ENCODE measurements around the gene ARRDC4. TPM values are rescaled to one million over a fixed set of nuclear protein-coding genes. Genes with fewer than 3 reads are reported as not detected.

The ARRDC4 gene
- total RNA-seq, result 1.1 TPM in 2 replicates
- 3.2 TPM for total RNA-seq (2013)
- 6.7 and 13.1 TPM in 2 replicates for polyA plus RNA-seq
- 7.9 and 10.6 TPM in 2 replicates for polyA minus RNA-seq

GRCh38 chr15:97960364-97961066 is at the start of gene ARRDC4:
Gene ARRDC4, plus strand, starts transcription at chr15:97960703. Its CDS starts 159 bp downstream, at chr15:97960862.
- TF ChIP-seq CTCF (IDR thresholded peaks at IDR 0.05) (no peak), EZH2 (IDR thresholded peaks at IDR 0.05; ENCODE audit: borderline replicate concordance, insufficient read depth, low read depth, low read length, poor library complexity, severe bottlenecking) (no peak)
- Mint-ChIP-seq H3K9me3 (ENCODE audit: insufficient read depth) (peaks cover 6% of the 10 kb centered on the region), H3K27me3 (peaks cover 3% of the 10 kb centered on the region), H3K4me3 (peak within 1 kb of the TSS; percentile 93), H3K27ac (peak within 1 kb of the TSS; percentile 97), H3K4me1 (peaks cover 27% of the 10 kb centered on the region)
- ChIA-PET CTCF (no interaction called here), POLR2A (no interaction called here)
- 3% methylated on average over 69 of the region's 69 CpGs for WGBS (ENCODE audit: insufficient coverage)
- H4K20me1 ChIP-seq (ENCODE audit: control insufficient read depth, insufficient read depth, low read length, poor library complexity, severe bottlenecking), result no peaks in the 10 kb centered on the region
- ATAC-seq (ENCODE audit: low read depth) (peak; percentile 92), DNase-seq (peak; percentile 98)
- peak within 1 kb of the TSS; percentile 79 for H2AFZ ChIP-seq (ENCODE audit: insufficient read depth, low read depth, low read length, poor library complexity, severe bottlenecking)
- H3K4me2 ChIP-seq (replicated peaks; ENCODE audit: low read depth, low read length, poor library complexity, severe bottlenecking), result peak within 1 kb of the TSS; percentile 90
- H3K79me2 ChIP-seq (ENCODE audit: control insufficient read depth, insufficient read depth, low read length), result peaks cover 5% of the 10 kb centered on the region
- no peaks in the 10 kb centered on the region for H3K36me3 ChIP-seq (replicated peaks in 1 of 2; ENCODE audit: control extremely low read depth in 1 of 2, control insufficient read depth in 1 of 2, extremely low read depth in 1 of 2, insufficient read depth in 2 of 2, low read length in 1 of 2)
- H3K9me3 ChIP-seq (ENCODE audit: control extremely low read depth in 1 of 3, control insufficient read depth in 2 of 3, insufficient read depth in 1 of 3, low read length in 2 of 3), result peaks cover 0 to 4% (median 0%) of the 10 kb centered on the region in 3 donors
- intact Hi-C loops (cut with micrococcal nuclease), result no loop called here
- H3K4me3 ChIP-seq (ENCODE audit: control extremely low read depth in 1 of 5, extremely low read depth in 1 of 5, insufficient read depth in 1 of 5, low read depth in 2 of 5, low read length in 4 of 5), result peak within 1 kb of the TSS; percentile 49 to 68 (median 61)
- peak within 1 kb of the TSS; percentile 72 for H3K9ac ChIP-seq (ENCODE audit: low read length)
- H3K27ac ChIP-seq (ENCODE audit: low read length in 2 of 2), result peak within 1 kb of the TSS; percentile 83 to 86
- no peaks in the 10 kb centered on the region for H3K27me3 ChIP-seq (replicated peaks in 1 of 4; ENCODE audit: control extremely low read depth in 1 of 4, control insufficient read depth in 3 of 4, insufficient read depth in 4 of 4, low read length in 3 of 4)
- peaks cover 12 to 14% of the 10 kb centered on the region in 2 donors for H3K4me1 ChIP-seq (ENCODE audit: control insufficient read depth in 2 of 2, insufficient read depth in 2 of 2, low read length in 2 of 2)

GRCh38 chr15:97914711-97915110 is 45.8 kb upstream of the ARRDC4 start:
- Histone ChIP-seq H3K4me1 (ENCODE audit: control insufficient read depth in 2 of 2, insufficient read depth in 2 of 2, low read length in 2 of 2) (no peaks in the 10 kb centered on the region), H3K27ac (ENCODE audit: low read length in 2 of 2) (no peak overlapping the region), H3K9me3 (ENCODE audit: control extremely low read depth in 1 of 3, control insufficient read depth in 2 of 3, insufficient read depth in 1 of 3, low read length in 2 of 3) (no peaks in the 10 kb centered on the region), H3K4me2 (replicated peaks; ENCODE audit: low read depth, low read length, poor library complexity, severe bottlenecking) (no peak overlapping the region), H3K27me3 (replicated peaks in 1 of 4; ENCODE audit: control extremely low read depth in 1 of 4, control insufficient read depth in 3 of 4, insufficient read depth in 4 of 4, low read length in 3 of 4) (no peaks in the 10 kb centered on the region), H3K9ac (ENCODE audit: low read length) (no peak overlapping the region), H3K36me3 (replicated peaks in 1 of 2; ENCODE audit: control extremely low read depth in 1 of 2, control insufficient read depth in 1 of 2, extremely low read depth in 1 of 2, insufficient read depth in 2 of 2, low read length in 1 of 2) (no peaks in the 10 kb centered on the region), H3K4me3 (ENCODE audit: control extremely low read depth in 1 of 5, extremely low read depth in 1 of 5, insufficient read depth in 1 of 5, low read depth in 2 of 5, low read length in 4 of 5) (no peak overlapping the region), H2AFZ (ENCODE audit: insufficient read depth, low read depth, low read length, poor library complexity, severe bottlenecking) (no peak overlapping the region), H4K20me1 (ENCODE audit: control insufficient read depth, insufficient read depth, low read length, poor library complexity, severe bottlenecking) (no peaks in the 10 kb centered on the region), H3K79me2 (ENCODE audit: control insufficient read depth, insufficient read depth, low read length) (no peaks in the 10 kb centered on the region)
- no peaks in the 10 kb centered on the region for H3K9me3 Mint-ChIP-seq (ENCODE audit: insufficient read depth)
- H3K27ac Mint-ChIP-seq, result no peak overlapping the region
- POLR2A ChIA-PET, result no interaction called here
- no peak for TF ChIP-seq EZH2 (IDR thresholded peaks at IDR 0.05; ENCODE audit: borderline replicate concordance, insufficient read depth, low read depth, low read length, poor library complexity, severe bottlenecking)
- no peak for TF ChIP-seq CTCF (IDR thresholded peaks at IDR 0.05)
- peaks cover 1% of the 10 kb centered on the region for H3K4me1 Mint-ChIP-seq
- ATAC-seq (ENCODE audit: low read depth) (no peak), DNase-seq (no peak)
- intact Hi-C loops (cut with micrococcal nuclease), result no loop called here
- no CpG with 5 or more reads among the region's 6 CpGs for WGBS (ENCODE audit: insufficient coverage)
- H3K27me3 Mint-ChIP-seq, result peaks cover 10% of the 10 kb centered on the region
- CTCF ChIA-PET, result interaction anchor here (1.2 kb wide), 1 partner anchor 9 kb away, joined by 3 read pairs; no protein-coding TSS in a partner anchor
- H3K4me3 Mint-ChIP-seq, result no peak overlapping the region

Data from B cell (primary cell).